SKM-1 (cell line): ENCODE measurements around the gene CEACAM21.
A peak's percentile ranks its signal among the peaks of the same experiment; 100 is the strongest.
"Not testable (repeated sequence)": the region's sequence is repeated elsewhere in the genome, so short reads cannot be mapped to it uniquely, and the experiment has no call there.

Experiments used
- DNase-seq: peaks from one replicate; lab custom pipeline; 2025; ENCODE audit not compliant: unreplicated experiment; lab: John Stamatoyannopoulos, UW

CEACAM21 gene

GRCh38 chr19:41548954-41549688 is 26.8 kb upstream of the CEACAM21 start:
- peak; percentile 34 for DNase-seq

GRCh38 chr19:41549884-41550283 is 26.1 kb upstream of the CEACAM21 start:
- DNase-seq: no peak

- DNase-seq: no peak
These were observed 24.8 kb upstream of the CEACAM21 start for GRCh38 chr19:41551212-41551610.

GRCh38 chr19:41551711-41552110 is 24.3 kb upstream of the CEACAM21 start:
- no peak for DNase-seq

GRCh38 chr19:41552558-41552957 is 23.4 kb upstream of the CEACAM21 start:
- DNase-seq: no peak

GRCh38 chr19:41553804-41554203 is 22.2 kb upstream of the CEACAM21 start:
- no peak for DNase-seq

GRCh38 chr19:41554907-41555306 is 21.1 kb upstream of the CEACAM21 start:
- DNase-seq: no peak

- no peak for DNase-seq
These were observed 20.2 kb upstream of the CEACAM21 start for GRCh38 chr19:41555748-41556147.

- no peak for DNase-seq
These were observed 12.0 kb upstream of the CEACAM21 start for GRCh38 chr19:41563854-41564514.

GRCh38 chr19:41564515-41565378 is 11.2 kb upstream of the CEACAM21 start:
- no peak for DNase-seq

GRCh38 chr19:41565379-41565720 is 10.6 kb upstream of the CEACAM21 start:
- DNase-seq: no peak

GRCh38 chr19:41566001-41566400 is 10.0 kb upstream of the CEACAM21 start:
- DNase-seq: no peak

GRCh38 chr19:41569481-41570150 is 6.3 kb upstream of the CEACAM21 start:
- no peak for DNase-seq

GRCh38 chr19:41570179-41570578 is 5.8 kb upstream of the CEACAM21 start:
- DNase-seq: no peak

GRCh38 chr19:41570639-41571112 is 5.3 kb upstream of the CEACAM21 start:
- DNase-seq: peak; percentile 81

- no peak for DNase-seq
These were observed 1.3 kb downstream of the CEACAM21 start for GRCh38 chr19:41577144-41577830.

- no peak for DNase-seq
These were observed 1.9 kb downstream of the CEACAM21 start for GRCh38 chr19:41577833-41578232.

- no peak for DNase-seq
These were observed 2.9 kb downstream of the CEACAM21 start for GRCh38 chr19:41578886-41579285.

- not testable (repeated sequence) for DNase-seq
These were observed 5.1 kb downstream of the CEACAM21 start for GRCh38 chr19:41581068-41581467.

GRCh38 chr19:41582577-41583182 is 6.7 kb downstream of the CEACAM21 start:
- not testable (repeated sequence) for DNase-seq
